ENCODE results near the gene GBX2.

Gene GBX2

GRCh38 chr2:236167297-236168109 is 683 bp downstream of the GBX2 start:
- DNase-seq (ENCODE audit: low read depth, low spot score): no peak

- DNase-seq (ENCODE audit: low read depth, low spot score): no peak
Measured at GRCh38 chr2:236166796-236167296, 1.3 kb downstream of the GBX2 start.

GRCh38 chr2:236165842-236166795 is 2.1 kb downstream of the GBX2 start:
- DNase-seq (ENCODE audit: low read depth, low spot score): no peak

- no peak for DNase-seq (ENCODE audit: low read depth, low spot score)
Measured at GRCh38 chr2:236164925-236165841, 3.0 kb downstream of the GBX2 start.

- DNase-seq (ENCODE audit: low read depth, low spot score): no peak
Measured at GRCh38 chr2:236164201-236164924, 3.8 kb downstream of the GBX2 start.

GRCh38 chr2:236163471-236164200 is 4.5 kb downstream of the GBX2 start:
- no peak for DNase-seq (ENCODE audit: low read depth, low spot score)

GRCh38 chr2:236162882-236163470 is 5.2 kb downstream of the GBX2 start:
- DNase-seq (ENCODE audit: low read depth, low spot score): no peak

- DNase-seq (ENCODE audit: low read depth, low spot score): no peak
Measured at GRCh38 chr2:236162031-236162845, 5.9 kb downstream of the GBX2 start.

GRCh38 chr2:236161531-236161930 is 6.7 kb downstream of the GBX2 start:
- DNase-seq (ENCODE audit: low read depth, low spot score): no peak

GRCh38 chr2:236161082-236161462 is 7.1 kb downstream of the GBX2 start:
- DNase-seq (ENCODE audit: low read depth, low spot score): no peak

GRCh38 chr2:236160366-236161081 is 7.7 kb downstream of the GBX2 start:
- no peak for DNase-seq (ENCODE audit: low read depth, low spot score)

GRCh38 chr2:236159778-236160170 is 8.4 kb downstream of the GBX2 start:
- DNase-seq (ENCODE audit: low read depth, low spot score): no peak

- DNase-seq (ENCODE audit: low read depth, low spot score): no peak
Measured at GRCh38 chr2:236158969-236159777, 9.0 kb downstream of the GBX2 start.

GRCh38 chr2:236157815-236158498 is 10.2 kb downstream of the GBX2 start:
- DNase-seq (ENCODE audit: low read depth, low spot score): no peak

- DNase-seq (ENCODE audit: low read depth, low spot score): no peak
Measured at GRCh38 chr2:236157366-236157765, 10.8 kb downstream of the GBX2 start.

- DNase-seq (ENCODE audit: low read depth, low spot score): no peak
Measured at GRCh38 chr2:236156860-236157194, 11.4 kb downstream of the GBX2 start.
